ENCODE results near the gene SKIL.

Gene SKIL

DNA sequence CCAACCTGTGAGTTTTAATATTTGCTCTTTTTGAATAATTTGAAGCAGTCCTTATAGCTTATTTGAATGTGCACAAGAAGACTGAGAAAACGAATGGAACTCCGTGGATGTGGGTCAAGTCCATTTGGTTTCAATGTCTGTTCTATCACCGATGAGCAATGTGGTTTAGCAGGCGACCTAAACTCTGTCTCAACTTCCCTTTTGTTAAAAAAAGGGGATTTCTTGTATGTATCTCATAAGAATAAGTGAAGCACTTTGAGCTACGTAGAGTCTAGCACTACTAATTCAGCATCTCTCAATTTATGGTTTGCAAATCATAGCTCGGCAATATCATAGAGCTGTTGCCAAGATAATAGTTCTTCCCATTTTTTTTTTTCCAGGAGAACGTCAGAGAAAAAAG, 4.6 kb upstream of the SKIL start:
- DNase-seq, result no peak

DNA sequence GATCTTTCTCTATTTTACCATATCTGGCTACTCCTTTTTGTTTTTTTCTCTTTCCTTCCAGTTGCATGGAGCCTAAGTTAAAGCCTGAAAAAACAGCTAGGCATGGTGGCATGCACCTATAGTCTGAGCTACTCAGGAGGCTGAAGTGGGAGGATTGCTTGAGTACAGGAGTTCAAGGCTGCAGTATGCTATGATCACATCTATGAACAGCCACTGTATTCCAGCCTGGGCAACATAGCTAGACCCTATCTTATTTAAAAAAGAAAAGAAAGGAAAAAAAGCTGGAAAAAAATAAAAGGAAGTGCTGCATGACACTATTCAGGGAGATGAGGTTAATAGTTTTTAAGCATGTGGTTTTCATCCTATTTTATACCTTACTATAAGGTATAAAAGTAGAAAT, 4.0 kb upstream of the SKIL start:
- DNase-seq, result no peak

DNA sequence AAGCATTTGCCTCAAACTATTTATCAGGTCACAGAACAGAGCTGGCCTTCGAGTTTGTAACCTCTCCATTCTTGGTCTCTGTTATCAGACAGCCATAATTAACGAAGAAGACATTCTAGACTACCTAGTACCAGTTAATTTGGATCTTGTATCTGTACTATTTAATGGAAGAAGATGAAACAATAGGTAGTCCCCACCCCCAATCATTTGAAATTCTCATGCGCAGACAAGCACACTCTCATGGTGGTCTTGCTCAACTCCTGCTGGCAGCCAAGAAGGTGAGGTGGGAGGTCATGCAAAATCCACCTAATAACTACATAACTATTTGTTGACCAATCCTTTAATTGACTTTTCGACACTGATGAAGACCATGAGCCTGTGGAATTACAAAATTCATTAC, 2.8 kb upstream of the SKIL start:
- DNase-seq, result no peak

DNA sequence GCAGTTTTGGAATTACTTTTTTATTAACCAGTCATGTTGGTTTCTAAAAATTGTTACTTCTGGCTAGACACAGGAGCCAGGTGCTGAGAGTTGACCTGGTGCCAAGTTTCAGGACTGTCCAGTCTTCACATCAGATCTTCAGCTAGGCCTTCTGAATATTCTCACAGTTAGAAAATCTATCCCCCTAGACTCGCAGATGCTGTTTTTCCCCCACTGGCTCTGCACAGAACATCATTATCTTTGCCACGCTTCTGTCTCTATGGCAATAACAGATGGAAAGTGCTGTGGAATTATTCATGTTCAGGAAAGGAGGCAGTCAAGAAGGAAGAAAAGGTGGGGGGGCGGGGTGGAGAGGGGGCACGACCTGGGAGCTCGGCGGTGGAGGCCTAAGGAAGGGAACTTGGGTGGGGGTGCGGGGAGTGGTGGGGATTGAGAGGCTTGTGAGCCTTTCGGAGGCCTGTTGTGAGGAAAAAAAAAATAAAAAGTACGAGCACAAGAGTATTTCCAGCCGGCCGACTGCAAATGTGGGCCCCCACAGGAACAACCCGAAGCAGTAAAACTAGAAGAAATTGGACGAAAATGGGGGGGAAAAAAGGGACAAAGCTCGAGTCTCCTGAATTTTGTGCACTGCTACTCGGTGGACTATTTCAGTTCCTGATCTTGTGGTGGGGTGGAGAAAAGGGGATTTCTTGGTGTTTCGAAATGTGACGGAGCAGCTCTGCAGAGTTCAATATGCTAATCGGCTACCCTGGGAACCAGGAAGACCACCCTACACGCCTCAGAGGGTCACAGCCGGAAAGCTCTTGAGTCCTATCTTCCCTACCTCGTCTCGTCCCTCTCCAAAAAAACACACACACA, 1.5 kb upstream of the SKIL start:
- peak; percentile 62 for DNase-seq

DNA sequence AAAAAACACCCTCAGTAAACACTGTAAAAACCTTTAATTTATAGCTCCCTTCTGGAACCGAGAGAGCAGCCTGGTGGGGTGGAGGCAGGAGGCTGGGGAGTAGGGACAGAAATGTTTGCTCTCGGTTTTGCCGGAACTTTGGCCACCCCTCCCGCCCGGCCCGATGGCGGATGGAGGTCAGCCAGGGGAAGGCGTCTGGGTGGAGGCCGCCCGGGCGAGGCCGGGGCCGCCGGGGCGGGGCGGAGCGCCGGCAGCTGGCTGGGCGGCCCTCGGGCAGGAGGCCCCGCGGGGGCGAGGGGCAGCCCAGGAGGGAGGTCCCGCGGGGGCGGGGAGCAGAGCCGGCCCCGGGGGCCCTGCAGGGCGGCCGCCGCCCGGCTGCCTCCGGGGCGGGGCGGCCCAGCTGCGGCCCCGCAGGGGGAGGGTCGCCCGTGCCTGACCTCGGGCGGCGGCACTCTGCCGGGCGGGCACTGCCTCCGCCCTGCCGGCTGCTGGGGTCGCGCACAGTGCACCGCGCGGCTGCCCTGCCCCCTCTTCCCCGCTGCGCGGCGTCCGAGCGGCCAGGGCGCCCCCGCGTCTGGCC, 829 bp upstream of the SKIL start:
- DNase-seq, result peak; percentile 94

DNA sequence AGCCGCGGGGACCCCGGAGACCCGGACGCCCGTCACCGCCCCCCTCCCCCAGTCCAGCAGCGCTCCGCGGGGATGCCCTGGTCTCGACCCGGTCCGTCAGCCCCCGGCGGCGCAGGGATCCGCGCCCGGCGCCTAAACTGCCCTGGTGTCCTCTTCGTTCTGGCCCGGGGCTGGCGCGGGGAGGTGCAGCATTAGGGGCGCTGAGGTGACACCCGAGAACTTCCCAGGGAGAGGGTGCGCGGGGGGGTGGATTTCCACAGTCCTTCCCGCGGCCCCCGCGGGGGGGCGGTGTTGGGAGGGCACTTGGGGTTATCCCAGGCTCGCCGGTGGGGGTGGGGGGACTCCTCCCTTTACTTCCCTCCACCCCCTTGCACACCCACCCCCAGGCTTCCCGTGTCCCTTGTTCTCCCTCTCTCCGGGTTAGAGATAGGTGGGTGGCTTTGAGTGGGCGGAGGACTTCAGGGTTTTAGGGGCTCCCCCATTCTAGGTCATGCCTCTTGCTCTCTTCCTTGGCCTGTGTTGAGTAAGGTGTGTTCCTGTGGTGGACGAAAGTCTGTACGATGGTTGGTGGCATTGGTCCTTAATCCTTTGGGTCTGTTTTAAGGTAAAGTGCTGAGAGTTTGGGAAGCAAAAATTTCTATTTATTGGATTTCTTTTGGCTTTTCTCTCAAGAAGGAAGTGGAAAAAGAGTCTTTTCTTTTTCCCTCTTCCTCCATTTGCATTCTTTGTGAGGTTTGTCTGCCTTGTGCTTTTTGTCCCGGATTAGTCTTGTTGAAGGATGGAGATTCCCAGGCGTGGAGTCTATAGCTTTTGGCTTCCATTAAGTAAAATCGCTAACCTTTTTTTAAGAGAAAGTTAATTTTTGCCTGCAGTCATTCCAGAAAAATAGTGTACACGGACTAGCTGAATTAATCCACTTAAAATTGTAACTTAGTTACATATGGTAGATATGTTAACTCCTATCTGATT, 811 bp downstream of the SKIL start:
- DNase-seq, result peak; percentile 73

DNA sequence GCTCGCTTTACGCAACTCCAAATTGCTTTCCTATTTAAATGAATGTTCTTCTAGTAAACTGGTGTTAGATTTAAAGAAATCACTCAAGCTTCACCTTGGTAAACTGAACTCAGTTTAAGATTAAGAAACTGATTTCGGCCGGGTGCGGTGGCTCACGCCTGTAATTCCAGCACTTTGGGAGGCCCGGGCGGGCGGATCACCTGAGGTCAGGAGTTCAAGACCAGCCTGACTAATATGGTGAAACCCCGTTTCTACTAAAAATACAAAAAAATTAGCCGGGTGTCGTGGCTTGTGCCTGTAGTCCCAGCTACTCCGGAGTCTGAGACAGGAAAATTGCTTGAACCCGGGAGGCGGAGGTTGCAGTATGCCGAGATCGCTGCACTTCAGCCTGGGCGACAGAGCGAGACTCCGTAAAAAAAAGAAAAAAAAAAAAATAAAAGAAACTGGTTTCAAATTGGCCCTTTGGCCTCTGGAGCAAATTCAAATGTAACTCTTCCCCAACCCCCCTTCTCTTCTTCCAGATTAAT, 1.7 kb downstream of the SKIL start:
- DNase-seq, result no peak

DNA sequence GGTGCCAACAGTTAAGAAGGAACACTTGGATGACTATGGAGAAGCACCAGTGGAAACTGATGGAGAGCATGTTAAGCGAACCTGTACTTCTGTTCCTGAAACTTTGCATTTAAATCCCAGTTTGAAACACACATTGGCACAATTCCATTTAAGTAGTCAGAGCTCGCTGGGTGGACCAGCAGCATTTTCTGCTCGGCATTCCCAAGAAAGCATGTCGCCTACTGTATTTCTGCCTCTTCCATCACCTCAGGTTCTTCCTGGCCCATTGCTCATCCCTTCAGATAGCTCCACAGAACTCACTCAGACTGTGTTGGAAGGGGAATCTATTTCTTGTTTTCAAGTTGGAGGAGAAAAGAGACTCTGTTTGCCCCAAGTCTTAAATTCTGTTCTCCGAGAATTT, 3.0 kb downstream of the SKIL start:
- no peak for DNase-seq

DNA sequence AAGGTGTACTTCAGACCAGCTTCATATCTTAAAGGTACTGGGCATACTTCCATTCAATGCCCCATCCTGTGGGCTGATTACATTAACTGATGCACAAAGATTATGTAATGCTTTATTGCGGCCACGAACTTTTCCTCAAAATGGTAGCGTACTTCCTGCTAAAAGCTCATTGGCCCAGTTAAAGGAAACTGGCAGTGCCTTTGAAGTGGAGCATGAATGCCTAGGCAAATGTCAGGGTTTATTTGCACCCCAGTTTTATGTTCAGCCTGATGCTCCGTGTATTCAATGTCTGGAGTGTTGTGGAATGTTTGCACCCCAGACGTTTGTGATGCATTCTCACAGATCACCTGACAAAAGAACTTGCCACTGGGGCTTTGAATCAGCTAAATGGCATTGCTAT, 3.4 kb downstream of the SKIL start:
- DNase-seq, result no peak

DNA sequence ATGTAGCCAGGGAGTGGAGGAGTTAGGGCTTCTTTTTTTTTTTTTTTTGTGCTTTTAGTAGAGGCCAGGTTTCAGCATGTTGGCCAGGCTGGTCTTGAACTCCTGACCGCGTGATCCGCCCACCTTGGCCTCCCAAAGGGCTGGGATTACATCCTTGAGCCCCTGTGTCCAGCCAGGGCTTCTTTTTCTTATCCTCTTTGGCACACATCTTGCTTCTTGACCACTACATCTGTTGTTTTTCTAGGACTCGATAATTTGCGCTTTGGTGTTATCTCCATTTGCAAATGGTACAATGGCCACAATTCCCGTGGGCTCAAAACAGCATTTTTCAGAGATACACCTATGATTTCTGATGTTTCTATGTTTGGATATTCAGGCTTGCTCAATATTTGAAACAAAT, 4.2 kb downstream of the SKIL start:
- no peak for DNase-seq

DNA sequence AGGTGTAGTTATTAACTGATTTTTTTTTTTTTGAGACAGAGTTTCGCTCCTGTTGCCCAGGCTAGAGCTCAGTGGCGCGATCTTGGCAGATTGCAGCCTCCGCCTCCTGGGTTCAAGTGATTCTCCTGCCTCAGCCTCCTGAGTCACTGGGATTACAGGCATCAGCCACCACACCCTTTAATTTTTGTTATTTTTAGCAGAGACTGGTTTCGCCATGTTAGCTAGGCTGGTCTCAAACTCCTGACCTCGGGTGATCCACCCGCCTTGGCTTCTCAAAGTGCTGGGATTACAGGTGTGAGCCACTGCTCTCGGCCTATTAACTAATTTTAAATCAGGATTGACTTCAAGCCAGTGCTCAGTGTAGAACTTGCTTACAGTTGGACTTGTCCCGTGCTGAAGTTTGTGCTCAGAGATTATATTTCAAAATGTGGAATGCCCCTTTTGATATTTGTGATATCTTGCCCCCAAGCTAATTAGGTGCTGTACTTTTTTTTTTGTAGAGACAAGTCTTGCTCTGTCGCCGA, 6.0 kb downstream of the SKIL start:
- DNase-seq, result no peak

DNA sequence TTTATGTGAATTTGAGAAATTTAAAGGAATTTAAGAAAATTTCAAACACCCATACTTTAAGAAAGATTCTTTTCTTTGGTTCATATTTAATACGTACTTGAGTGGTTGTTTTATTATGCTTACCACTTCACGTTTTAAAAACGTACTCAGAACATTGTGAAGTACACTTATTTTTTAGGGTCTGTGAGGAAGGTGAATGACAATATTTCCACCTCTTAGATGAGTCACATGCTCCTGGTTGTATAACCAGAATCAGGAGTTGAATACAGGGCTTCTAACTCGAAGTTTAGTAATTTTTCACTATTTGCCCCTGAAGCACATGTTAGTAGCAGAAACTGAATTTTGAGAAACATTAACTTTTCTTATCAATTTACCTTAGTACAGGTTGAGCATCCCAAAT, 7.5 kb downstream of the SKIL start:
- DNase-seq, result no peak

DNA sequence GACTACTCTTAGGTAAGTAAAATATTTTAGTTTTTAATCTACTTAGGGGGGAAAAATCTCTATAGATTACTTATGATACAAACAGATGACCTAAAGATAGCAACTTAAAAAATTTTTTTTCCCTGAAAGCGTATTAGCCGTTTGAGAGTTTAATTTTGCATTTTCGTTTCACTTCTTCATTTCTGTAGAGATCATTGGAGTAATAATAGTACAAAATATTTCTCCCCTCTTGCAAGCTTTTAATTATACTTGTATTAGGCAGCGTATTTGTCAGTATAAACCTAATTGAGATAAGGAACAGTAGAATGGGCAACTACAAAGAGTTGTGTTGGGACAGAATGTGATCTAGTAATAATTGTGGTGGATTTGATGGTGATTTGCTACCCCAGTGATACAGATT, 10.3 kb downstream of the SKIL start:
- no peak for DNase-seq

DNA sequence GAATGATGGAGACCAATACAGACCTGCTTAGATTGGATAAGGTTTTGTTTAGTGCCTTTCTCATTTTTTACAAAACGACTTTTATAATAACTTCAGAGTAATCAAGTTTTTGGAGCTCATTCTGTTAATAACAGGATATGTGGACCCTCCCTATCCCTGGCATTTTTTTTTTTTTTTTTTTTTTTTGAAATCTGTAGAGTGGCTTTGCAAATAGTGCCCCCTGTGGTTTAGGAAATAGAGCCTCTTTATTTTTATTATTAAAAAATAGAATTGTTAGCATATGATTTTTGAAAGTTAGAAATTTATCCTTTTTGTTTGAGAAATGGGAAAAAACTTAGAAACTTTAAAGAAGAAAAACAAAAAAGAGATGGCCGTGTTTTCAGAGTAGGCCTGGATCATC, 11.4 kb downstream of the SKIL start:
- peak; percentile 7 for DNase-seq

DNA sequence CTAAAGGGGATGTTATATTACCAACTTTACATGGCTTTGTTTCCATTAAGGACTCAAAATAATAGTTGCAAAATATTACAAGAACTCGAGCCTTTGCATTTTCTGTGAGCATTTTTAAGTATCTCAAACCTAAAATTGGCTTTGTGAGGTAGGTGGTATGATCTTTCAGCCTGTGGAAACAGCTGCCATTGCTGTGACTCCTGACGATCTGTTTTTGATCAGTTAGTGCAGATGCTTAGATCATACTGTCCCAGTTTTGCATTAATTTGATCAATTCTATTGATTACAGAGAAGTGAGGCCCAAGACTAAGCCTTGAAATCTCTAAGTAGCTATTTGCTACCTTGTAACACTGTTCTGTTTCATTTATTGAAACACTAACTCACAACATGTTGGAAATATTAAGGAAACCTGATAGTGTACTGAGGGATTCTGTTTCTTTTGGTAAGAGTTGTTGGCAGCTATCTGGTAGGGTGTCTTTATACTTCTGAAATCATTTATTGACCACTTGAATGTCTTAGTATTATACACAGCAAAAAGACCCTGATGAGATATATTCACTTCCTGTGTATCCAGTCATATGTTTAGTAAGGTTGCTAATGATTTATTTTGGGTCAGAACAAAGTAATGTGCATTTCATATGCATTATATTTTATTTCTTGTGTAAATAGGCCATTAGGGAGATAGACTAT, 14.8 kb downstream of the SKIL start:
- DNase-seq, result no peak

DNA sequence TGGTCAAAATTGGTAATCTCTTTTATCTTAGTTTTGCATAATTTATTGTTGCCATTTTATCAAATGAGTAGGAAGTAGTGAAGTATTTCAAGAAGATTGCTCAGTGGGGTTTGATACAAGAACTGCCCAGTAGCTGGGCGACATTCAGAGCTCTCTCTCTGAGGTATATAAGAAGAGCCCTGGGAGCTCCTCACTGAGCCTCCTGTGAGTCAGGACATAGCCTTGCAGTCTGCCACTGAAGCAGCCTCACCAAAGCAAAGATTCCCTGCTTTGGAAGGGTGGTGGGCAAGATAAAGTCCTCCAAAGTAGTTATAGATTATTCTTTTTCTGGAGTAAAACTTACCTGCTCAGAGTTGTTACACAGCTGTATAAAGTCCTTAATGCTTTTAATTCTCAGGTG, 26.1 kb downstream of the SKIL start:
- no peak for DNase-seq

DNA sequence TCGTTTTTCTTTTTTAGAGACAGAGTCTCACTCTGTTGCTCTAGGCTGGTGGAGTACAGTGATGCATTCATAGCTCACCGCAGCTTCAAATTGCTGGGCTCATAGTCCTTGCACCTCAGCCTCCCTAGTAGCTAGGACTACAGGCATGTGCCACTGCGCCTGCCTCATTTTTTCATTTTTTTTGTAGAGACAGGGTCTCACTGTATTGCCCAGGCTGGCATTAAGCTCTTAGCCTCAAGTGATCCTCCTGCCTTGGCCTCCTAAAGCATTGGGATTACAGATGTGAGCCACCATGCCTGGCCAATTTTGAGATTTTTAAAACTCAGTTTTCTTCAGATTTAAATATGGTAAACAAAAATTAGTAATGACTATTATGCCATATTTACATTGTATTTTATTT, 29.0 kb downstream of the SKIL start:
- no peak for DNase-seq

DNA sequence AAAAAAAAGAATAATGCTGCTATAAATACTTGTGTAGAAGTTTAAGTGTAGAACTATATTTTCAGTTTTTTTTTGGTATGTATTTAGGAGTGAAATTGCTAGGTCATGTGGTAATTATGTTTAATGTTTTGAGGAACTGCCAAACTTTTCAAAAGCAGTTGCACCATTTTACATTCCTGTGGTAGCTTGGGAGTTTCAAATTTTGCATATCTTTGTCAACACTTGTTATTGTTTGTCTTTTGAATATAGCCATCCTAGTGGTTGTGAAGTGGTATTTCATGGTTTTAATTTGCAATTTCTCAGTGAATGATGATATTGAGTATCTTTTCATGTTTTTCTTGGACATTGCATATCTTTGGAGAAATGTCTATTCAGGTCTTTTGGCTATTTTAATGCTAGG, 30.4 kb downstream of the SKIL start:
- DNase-seq, result peak; percentile 3

DNA sequence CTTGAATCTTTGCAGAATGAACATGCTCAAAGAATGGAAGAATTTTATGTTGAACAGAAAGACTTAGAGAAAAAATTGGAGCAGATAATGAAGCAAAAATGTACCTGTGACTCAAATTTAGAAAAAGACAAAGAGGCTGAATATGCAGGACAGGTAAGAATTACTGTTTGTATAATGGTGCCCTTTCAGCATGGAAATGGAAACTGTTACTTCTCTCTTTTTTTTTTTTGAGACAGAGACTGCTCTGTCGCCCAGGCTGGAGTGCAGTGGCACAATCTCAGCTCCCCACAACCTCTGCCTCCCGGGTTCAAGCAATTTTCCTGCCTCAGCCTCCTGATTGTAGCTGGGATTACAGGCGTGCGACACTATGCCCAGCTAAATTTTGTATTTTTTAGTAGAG, 33.6 kb downstream of the SKIL start:
- no peak for DNase-seq

DNA sequence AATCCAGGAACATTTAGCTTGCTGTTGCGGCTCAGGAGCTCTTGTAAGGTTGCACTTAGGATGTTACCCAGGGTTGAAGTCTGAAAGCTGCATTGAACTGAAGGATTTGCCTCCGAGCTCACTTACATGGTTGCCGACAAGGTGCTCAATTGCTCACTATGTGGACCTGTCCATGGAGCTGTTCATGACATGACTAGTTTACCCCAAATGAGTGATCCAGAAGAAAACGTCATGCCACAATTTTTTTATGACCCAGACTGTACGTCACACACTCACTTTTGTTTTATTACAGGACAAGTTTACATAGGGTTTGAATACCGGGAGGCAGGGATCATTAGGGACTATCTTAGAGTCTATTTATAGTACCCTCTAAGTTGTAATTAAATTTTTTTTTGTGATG, 40.2 kb downstream of the SKIL start:
- no peak for DNase-seq

DNA sequence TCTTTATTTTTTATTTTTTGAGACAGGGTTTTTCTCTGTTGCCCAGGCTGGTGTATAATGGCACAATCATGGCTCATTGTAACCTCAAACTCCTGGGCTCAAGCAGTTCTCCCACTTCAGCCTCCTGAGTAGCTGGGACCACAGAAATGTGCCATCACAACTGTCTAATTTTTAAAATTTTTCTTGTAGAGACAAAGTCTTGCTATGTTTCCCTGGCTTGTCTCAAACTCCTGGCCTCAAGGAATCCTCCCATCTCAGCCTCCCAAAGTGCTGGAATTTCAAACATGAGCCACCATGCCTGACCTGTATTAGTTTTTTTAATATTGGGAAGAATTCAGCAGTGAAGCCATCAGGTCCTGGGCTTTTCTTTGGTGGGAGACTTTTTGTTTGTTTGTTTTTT, 47.6 kb downstream of the SKIL start:
- DNase-seq, result no peak

DNA sequence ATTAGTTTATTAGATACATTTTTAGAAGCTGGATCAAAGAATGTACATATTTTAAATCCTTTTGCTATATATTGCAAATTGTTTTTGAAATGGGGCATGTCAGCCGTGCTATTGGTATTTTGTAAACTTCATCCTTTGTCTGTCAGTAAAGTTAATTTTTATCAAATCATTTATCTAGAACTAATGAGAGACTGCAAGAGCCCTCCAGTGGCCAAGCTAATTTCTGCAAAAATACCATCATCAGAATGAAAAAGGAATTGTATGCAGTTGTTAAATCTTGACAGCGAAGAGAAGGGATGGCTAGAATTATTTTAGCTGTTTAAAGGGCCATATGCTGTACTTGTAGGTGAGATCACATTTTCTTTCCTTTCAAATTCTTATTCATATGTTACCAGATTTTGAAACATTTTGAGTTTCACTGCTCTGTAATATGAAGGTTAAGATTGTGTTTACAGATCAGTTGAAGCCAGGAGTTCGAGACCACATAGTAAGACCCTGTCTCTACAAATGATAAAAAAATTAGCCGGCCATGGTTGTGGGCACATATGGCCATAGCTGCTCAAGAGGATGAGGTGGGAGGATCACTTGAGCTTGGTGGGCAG, 53.0 kb downstream of the SKIL start:
- DNase-seq, result peak; percentile 43

All from DMS53 (cell line).